ENCODE results near the gene L3MBTL3. TPM values are rescaled to one million over a fixed set of nuclear protein-coding genes. Genes with fewer than 3 reads are reported as not detected.

The L3MBTL3 gene
- total and polyA plus RNA-seq, 9 donors, result 6.5 to 17.9 (median 13.5) TPM

DNA sequence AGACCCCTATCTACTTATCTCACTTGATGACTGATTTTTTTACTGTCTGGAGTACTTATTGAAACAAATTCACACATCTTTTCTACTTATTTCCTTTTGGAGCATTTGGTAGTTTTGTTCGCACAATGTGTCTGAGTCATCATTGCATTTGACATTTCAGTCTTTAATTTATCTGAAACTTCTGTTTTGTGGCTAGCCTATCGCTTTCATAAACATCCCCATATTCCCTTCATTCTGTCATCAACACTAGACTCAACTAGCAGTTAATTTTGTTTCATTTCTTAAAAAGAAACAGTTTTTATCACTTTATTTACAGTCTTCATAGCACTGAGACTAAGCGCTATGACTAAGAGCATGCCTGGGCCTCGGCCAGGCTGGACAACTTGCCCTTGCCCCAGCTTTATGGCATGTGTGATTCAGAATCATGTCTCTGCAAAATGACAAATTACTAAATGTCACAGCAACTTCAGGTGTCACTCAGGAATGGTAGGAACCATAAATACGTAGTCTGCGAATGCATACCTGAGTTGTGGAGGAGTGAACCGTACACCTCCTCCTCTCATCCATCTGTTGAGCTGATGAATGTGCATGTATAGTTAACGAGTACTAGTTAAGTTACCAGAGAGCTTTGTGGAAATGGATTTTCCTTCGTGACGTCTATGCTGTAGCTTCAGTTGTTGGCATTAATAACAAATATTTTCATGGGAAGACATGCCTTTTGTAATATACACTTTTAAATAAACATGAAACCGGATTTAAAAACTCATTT is 16.2 kb downstream of the L3MBTL3 start:
- peak in 4 of 5 donors; percentile 21 to 56 (median 47) for DNase-seq
- no peaks in the 10 kb centered on the region for H3K27me3 ChIP-seq
- no peaks in the 10 kb centered on the region for H3K9me3 ChIP-seq
- peak overlapping the region in 1 of 2 donors; percentile 29 for H3K27ac ChIP-seq
- H3K4me1 ChIP-seq (ENCODE audit: insufficient read depth), result peaks cover 9% of the 10 kb centered on the region
- TF ChIP-seq EP300 (IDR thresholded peaks at IDR 0.05), result no peak
- TF ChIP-seq POLR2A (IDR thresholded peaks at IDR 0.05), result no peak
- TF ChIP-seq, protein P1, sequence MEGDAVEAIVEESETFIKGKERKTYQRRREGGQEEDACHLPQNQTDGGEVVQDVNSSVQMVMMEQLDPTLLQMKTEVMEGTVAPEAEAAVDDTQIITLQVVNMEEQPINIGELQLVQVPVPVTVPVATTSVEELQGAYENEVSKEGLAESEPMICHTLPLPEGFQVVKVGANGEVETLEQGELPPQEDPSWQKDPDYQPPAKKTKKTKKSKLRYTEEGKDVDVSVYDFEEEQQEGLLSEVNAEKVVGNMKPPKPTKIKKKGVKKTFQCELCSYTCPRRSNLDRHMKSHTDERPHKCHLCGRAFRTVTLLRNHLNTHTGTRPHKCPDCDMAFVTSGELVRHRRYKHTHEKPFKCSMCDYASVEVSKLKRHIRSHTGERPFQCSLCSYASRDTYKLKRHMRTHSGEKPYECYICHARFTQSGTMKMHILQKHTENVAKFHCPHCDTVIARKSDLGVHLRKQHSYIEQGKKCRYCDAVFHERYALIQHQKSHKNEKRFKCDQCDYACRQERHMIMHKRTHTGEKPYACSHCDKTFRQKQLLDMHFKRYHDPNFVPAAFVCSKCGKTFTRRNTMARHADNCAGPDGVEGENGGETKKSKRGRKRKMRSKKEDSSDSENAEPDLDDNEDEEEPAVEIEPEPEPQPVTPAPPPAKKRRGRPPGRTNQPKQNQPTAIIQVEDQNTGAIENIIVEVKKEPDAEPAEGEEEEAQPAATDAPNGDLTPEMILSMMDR (IDR thresholded peaks at IDR 0.05), result no peak
- intact Hi-C loops (cut with DNase I), result no loop called here
- H3K36me3 ChIP-seq, result no peaks in the 10 kb centered on the region
- WGBS, 3 donors, result 28 to 49% (median 41%) methylated on average over 11 of the region's 11 CpGs
- H3K4me3 ChIP-seq, result no peak overlapping the region

DNA sequence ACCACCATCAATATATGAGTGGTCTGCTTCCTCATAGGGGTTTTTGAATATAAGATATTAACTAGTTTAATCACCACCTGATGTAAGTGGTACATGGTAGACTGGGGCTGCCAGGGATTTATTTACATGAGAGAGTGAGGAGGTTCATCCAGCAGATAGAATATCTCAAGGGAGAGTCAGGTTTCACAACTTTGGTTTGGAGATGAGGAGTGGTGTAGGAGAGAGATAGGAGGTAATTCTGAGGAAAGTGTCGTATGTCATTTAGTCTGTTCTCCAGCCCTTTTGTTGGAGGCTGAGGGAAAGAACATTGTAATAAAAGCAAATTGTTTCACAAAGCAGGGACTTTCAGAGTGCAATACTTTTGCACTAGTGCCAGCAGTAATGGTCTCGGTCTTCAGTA is 16.8 kb downstream of the L3MBTL3 start:
- WGBS, 3 donors, result 64 to 70% (median 67%) methylated on average over 2 of the region's 2 CpGs
- H3K9me3 ChIP-seq, result no peaks in the 10 kb centered on the region
- no peaks in the 10 kb centered on the region for H3K27me3 ChIP-seq
- H3K36me3 ChIP-seq, result no peaks in the 10 kb centered on the region
- no peak overlapping the region for H3K27ac ChIP-seq
- intact Hi-C loops (cut with DNase I), result no loop called here
- no peak for DNase-seq
- H3K4me3 ChIP-seq, result no peak overlapping the region
- TF ChIP-seq, protein P1 (IDR thresholded peaks at IDR 0.05), result no peak
- TF ChIP-seq EP300 (IDR thresholded peaks at IDR 0.05) (no peak), POLR2A (IDR thresholded peaks at IDR 0.05) (no peak)
- peaks cover 9% of the 10 kb centered on the region for H3K4me1 ChIP-seq (ENCODE audit: insufficient read depth)

DNA sequence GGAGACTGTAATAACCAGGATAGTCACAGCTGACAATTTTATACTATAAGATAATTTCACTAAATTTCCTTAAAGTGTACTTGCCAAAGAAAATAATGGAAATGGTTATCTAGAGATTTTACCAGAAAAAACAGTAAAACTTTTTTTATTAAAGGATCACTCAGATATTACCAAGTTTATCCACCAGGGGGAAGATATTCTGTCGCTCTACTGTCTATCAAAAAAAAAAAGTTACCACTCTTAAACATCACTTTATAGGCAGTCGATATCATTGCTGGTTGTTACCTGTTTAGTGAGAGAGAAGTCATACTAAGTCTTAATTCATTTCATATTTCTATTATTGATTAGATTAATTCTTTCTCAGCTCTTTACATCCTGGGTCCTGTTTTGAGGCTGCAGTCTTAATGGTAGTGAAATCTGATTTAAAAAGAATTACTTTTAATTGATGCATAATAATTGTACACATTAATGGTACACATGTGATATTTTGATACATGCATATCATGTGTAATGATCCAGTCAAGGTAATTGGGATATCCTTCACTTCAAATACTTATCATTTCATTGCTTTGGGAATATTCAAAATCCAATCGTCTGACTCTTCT is 18.9 kb downstream of the L3MBTL3 start:
- 82% methylated on average over 3 of the region's 3 CpGs for WGBS, 3 donors
- Histone ChIP-seq H3K36me3 (no peaks in the 10 kb centered on the region), H3K4me3 (no peak overlapping the region), H3K27ac (no peak overlapping the region), H3K4me1 (ENCODE audit: insufficient read depth) (peaks cover 9% of the 10 kb centered on the region), H3K27me3 (no peaks in the 10 kb centered on the region), H3K9me3 (no peaks in the 10 kb centered on the region)
- TF ChIP-seq, protein P1 (IDR thresholded peaks at IDR 0.05), result no peak
- TF ChIP-seq EP300 (IDR thresholded peaks at IDR 0.05) (no peak), POLR2A (IDR thresholded peaks at IDR 0.05) (no peak)
- intact Hi-C loops (cut with DNase I), result no loop called here
- DNase-seq, result no peak

DNA sequence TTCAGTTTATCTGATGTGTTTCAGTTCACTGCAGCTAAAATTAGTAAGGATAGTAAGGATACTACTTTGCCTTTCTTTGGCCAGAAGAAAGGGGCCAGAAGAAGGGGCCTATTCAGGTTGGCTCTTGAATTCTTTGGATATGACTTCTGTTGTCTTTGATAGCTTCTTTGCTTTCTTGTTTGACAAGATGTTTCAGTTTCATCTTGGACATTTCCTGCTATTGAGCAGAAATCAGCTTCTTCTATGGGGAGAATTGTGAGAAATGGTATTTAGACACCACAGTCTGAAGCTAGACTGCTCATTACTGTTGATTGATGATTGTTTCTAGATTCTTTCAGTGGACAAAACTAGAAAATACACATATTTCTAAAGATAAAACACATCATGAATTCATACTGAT is 23.2 kb downstream of the L3MBTL3 start:
- no peak overlapping the region for H3K27ac ChIP-seq

More for the DNA sequence above, 23.2 kb downstream of the L3MBTL3 start:
- no peak for TF ChIP-seq POLR2A (IDR thresholded peaks at IDR 0.05)
- TF ChIP-seq, protein P1 (IDR thresholded peaks at IDR 0.05), result no peak
- no peak for TF ChIP-seq EP300 (IDR thresholded peaks at IDR 0.05)
- H3K4me1 ChIP-seq (ENCODE audit: insufficient read depth), result no peaks in the 10 kb centered on the region
- H3K27me3 ChIP-seq, result no peaks in the 10 kb centered on the region
- H3K36me3 ChIP-seq, result no peaks in the 10 kb centered on the region
- intact Hi-C loops (cut with DNase I), result no loop called here
- no peak overlapping the region for H3K4me3 ChIP-seq
- no peak for DNase-seq
- no peaks in the 10 kb centered on the region for H3K9me3 ChIP-seq
